GM12878 (cell line): ENCODE results near the gene SLU7. TPM values are rescaled to one million over a fixed set of nuclear protein-coding genes. Genes with fewer than 3 reads are reported as not detected.
A peak's percentile ranks its signal among the peaks of the same experiment; 100 is the strongest.

ENCODE experiments used
- ATAC-seq: fragments of 200-7000 bp; cut with Tn5 transposase; 3 replicates; pipeline ENCODE4 v1.9.1; 2020; ENCODE audit warnings: mild to moderate bottlenecking, moderate library complexity
- BruUV-seq: library from RNA; stranded (reverse); fragments of 400-500 nt; replicated peaks from 2 replicates; lab custom pipeline; 2021; lab: Mats Ljungman, UMichigan
- CTCF ChIA-PET: fragments of 300-600 bp; sonication (Branson Sonifier 250); formaldehyde crosslinking; extraction: SDS; loops from one replicate; lab custom pipeline; 2021; ENCODE audit warnings: inconsistent platforms; lab: Yijun Ruan, JAX
- POLR2A ChIA-PET: fragments of 350-600 bp; formaldehyde crosslinking; extraction: SDS; loops from one replicate; lab custom pipeline; 2021; ENCODE audit warnings: inconsistent platforms; lab: Charles Lee
- RAD21 ChIA-PET: fragments of 300-600 bp; sonication (Branson Sonifier 250); formaldehyde crosslinking; loops from one replicate; lab custom pipeline; 2023; ENCODE audit warnings: antibody characterized with exemption; ENCODE audit not compliant: unreplicated experiment; lab: Charles Lee
- SMC1A ChIA-PET: fragments of 300-600 bp; sonication (Branson Sonifier 250); formaldehyde crosslinking; loops from one replicate; lab custom pipeline; 2023; ENCODE audit not compliant: unreplicated experiment, uncharacterized antibody; lab: Charles Lee
- DNase-seq: peaks from one replicate; pipeline ENCODE4 v3.0.0-alpha.2; 2011; ENCODE audit warnings: low read depth, low spot score
- FAIRE-seq: peaks from 3 replicates; lab custom pipeline; 2011; peaks lifted over from hg19 to GRCh38; lab: Jason Lieb, UNC
- H2AFZ ChIP-seq: 2 replicates; pipeline ENCODE4 v1.6.0; 2011; ENCODE audit warnings: low read depth, low read length, control low read depth; ENCODE audit not compliant: control insufficient read depth
- H3K27ac ChIP-seq: 2 replicates; pipeline ENCODE4 v1.5.1; 2011; ENCODE audit warnings: control low read depth; ENCODE audit not compliant: control insufficient read depth, insufficient read depth
- H3K27me3 ChIP-seq, 2 experiments: replicated peaks in 1 of 2; 2 replicates each; pipeline versions ENCODE4 v1.6.0 to v1.6.1; 2011; ENCODE audit warnings: low read length in 1 of 2; ENCODE audit not compliant: control insufficient read depth in 2 of 2, insufficient read depth in 2 of 2
- H3K36me3 ChIP-seq, 2 experiments: 2 replicates each; pipeline ENCODE4 v1.5.1; 2011; ENCODE audit warnings: low read length in 1 of 2; ENCODE audit not compliant: control insufficient read depth in 2 of 2, insufficient read depth in 2 of 2
- H3K4me1 ChIP-seq: 2 replicates; pipeline ENCODE4 v1.6.1; 2011; ENCODE audit warnings: mild to moderate bottlenecking, low read length, moderate library complexity, mixed read lengths; ENCODE audit not compliant: control insufficient read depth, insufficient read depth
- H3K4me2 ChIP-seq: 2 replicates; pipeline ENCODE4 v1.6.0; 2011; ENCODE audit warnings: control low read depth; ENCODE audit not compliant: control insufficient read depth, insufficient read depth
- H3K4me3 ChIP-seq: fragments of 200-600 bp; sonication (generic); 2 replicates; pipeline ENCODE4 v1.5.1; 2016
- H3K79me2 ChIP-seq: 2 replicates; pipeline ENCODE4 v1.6.0; 2011; ENCODE audit warnings: low read length; ENCODE audit not compliant: control insufficient read depth, insufficient read depth
- H3K9ac ChIP-seq: 2 replicates; pipeline ENCODE4 v1.8.0; 2011; ENCODE audit warnings: low read length, control low read depth, mixed read lengths; ENCODE audit not compliant: control insufficient read depth, insufficient read depth
- H3K9me3 ChIP-seq: replicated peaks from 3 replicates; pipeline ENCODE4 v1.5.1; 2011; ENCODE audit warnings: mild to moderate bottlenecking, low read length; ENCODE audit not compliant: control insufficient read depth, insufficient read depth
- H4K20me1 ChIP-seq: 2 replicates; pipeline ENCODE4 v1.6.0; 2011; ENCODE audit not compliant: control insufficient read depth, insufficient read depth
- HDAC6 ChIP-seq: fragments of 200-600 bp; sonication (generic); IDR thresholded peaks from one replicate; pipeline ENCODE4 v1.8.0; 2017; ENCODE audit warnings: antibody characterized with exemption; ENCODE audit not compliant: unreplicated experiment
- IKZF1 ChIP-seq: fragments of 450-650 bp; conservative IDR thresholded peaks from 2 replicates; pipeline ENCODE4 v1.6.1; 2017; ENCODE audit warnings: antibody characterized with exemption, mild to moderate bottlenecking
- MEF2A ChIP-seq: IDR thresholded peaks from 2 replicates; pipeline ENCODE4 v1.6.1; 2011; ENCODE audit warnings: low read depth, mild to moderate bottlenecking, low read length, moderate library complexity; ENCODE audit not compliant: insufficient read depth
- NFXL1 ChIP-seq: fragments of 450-650 bp; IDR thresholded peaks from 2 replicates; pipeline ENCODE4 v1.6.1; 2017; ENCODE audit warnings: antibody characterized with exemption, mild to moderate bottlenecking, borderline replicate concordance
- RUNX3 ChIP-seq: IDR thresholded peaks from 2 replicates; pipeline ENCODE4 v1.6.1; 2012; ENCODE audit warnings: low read length, inconsistent platforms
- TBL1XR1 ChIP-seq: IDR thresholded peaks from 2 replicates; pipeline ENCODE4 v1.6.1; 2012; ENCODE audit warnings: low read depth, low read length, improper control_type of control experiment
- ZBED1 ChIP-seq: IDR thresholded peaks from 2 replicates; pipeline ENCODE4 v1.6.1; 2016; ENCODE audit warnings: borderline replicate concordance
- WGBS: methylation state at CpG from one replicate; pipeline ENCODE4 v1.1.6; 2016; ENCODE audit warnings: low lambda C conversion rate; ENCODE audit not compliant: insufficient replicate concordance, insufficient coverage; ENCODE audit errors: missing lambda C conversion rate; 5-methylcytosine and 5-hydroxymethylcytosine counted together
- in situ Hi-C: fragments of 300-500 bp; cut with MboI; formaldehyde crosslinking; loops from 9 replicates; pipeline ENCODE4 v1.14.3; 2018; ENCODE audit warnings: mixed read lengths
- intact Hi-C: fragments of 100-400 bp; cut with micrococcal nuclease; formaldehyde crosslinking; loops from one replicate; pipeline ENCODE4 v1.14.2; 2022; ENCODE audit not compliant: unreplicated experiment
- polyA plus RNA-seq, 11 experiments: library from polyadenylated mRNA; depleted of rRNA in 4 of 11; unstranded in 6 of 11; stranded (reverse) in 5 of 11; fragments of >200 nt; fragmentation: Nextera tagmentation in 4 of 11; fragmentation: Illumina TruSeq in 1 of 11; extraction: Ambion mirVana in 4 of 11; extraction: Trizol in 1 of 11; gene quantifications; 1 replicate in 1 of 11; 2 replicates in 10 of 11; pipeline versions ENCODE4 v1.2.1 to v1.2.3, GENCODE V29; 2011 to 2016; ENCODE audit warnings: inconsistent platforms in 2 of 11, missing spikeins in 2 of 11, low read depth in 1 of 11
- total RNA-seq, 4 experiments: library from RNA; depleted of rRNA in 3 of 4; stranded (reverse); fragments of >200 nt in 3 of 4; fragmentation: Illumina TruSeq in 1 of 4; extraction: Trizol in 1 of 4; gene quantifications; 2 replicates each; pipeline versions ENCODE4 v1.2.1 to v1.2.3, GENCODE V29; 2013 to 2021
- TF ChIP-seq, protein P1 (sequence below): fragments of 450-650 bp; IDR thresholded peaks from 2 replicates; pipeline ENCODE4 v1.6.1; 2016; ENCODE audit warnings: mild to moderate bottlenecking
- TF ChIP-seq, protein P2 (sequence below): IDR thresholded peaks from 2 replicates; pipeline ENCODE4 v1.6.1; 2012; ENCODE audit warnings: low read depth, low read length, improper control_type of control experiment
- TF ChIP-seq, protein P3 (sequence below): fragments of 450-650 bp; IDR thresholded peaks from 2 replicates; pipeline ENCODE4 v1.6.1; 2017; ENCODE audit warnings: low read depth, mild to moderate bottlenecking, moderate library complexity

SLU7 gene
- total and polyA plus RNA-seq, 10 of the 15 experiments (the other 5 are each of a cell fraction or from before 2014, with no cell fraction given) = 32.7 to 55.2 (median 46.6) TPM

DNA sequence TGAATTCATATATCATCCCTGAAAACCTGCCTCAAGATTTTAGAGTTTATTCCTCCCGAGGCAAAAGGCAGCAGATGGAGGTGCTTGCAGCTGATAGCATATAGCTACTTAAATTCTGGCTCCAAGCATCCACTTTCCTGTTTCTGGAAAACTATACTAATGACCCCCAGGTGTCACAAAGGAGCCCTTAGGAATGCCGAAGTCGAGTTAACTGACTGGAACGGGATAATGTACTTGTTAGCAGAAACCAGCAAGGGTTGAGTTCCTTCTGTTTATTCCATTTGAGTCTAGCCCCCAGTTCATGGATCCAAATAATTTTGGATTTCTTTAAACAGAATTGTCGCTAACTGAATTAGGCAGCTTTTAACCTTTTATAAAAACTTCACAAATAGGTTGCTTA is 47.2 kb upstream of the SLU7 start:
- FAIRE-seq = no peak
- no peak overlapping the region; the same call in 1 of the 2 replicates for H2AFZ ChIP-seq
- POLR2A ChIA-PET = interaction anchor here (0.6 to 6.2 kb wide), 10 partner anchors 7 to 43 kb away, joined by 3 to 156 read pairs (median 26); partner anchors contain the start of gene PTTG1
- no peaks in the 10 kb centered on the region for H4K20me1 ChIP-seq
- no peaks in the 10 kb centered on the region for H3K9me3 ChIP-seq
- H3K79me2 ChIP-seq = peaks cover 67% of the 10 kb centered on the region
- H3K4me2 ChIP-seq = peak overlapping the region; percentile 94
- intact Hi-C loops = loop anchor here (5.0 to 10.0 kb wide), 2 partner anchors 1009 to 1261 kb away; partner anchors contain the start of gene RNF145
- WGBS = over 99% methylated on average over 5 of the region's 5 CpGs
- H3K36me3 ChIP-seq = no peaks in the 10 kb centered on the region
- RAD21 ChIA-PET = interaction anchor here (0.6 to 9.8 kb wide), 8 partner anchors 9 to 47 kb away, joined by 3 to 329 read pairs (median 32); partner anchors contain the start of genes PTTG1 and SLU7
- TF ChIP-seq, protein P1, sequence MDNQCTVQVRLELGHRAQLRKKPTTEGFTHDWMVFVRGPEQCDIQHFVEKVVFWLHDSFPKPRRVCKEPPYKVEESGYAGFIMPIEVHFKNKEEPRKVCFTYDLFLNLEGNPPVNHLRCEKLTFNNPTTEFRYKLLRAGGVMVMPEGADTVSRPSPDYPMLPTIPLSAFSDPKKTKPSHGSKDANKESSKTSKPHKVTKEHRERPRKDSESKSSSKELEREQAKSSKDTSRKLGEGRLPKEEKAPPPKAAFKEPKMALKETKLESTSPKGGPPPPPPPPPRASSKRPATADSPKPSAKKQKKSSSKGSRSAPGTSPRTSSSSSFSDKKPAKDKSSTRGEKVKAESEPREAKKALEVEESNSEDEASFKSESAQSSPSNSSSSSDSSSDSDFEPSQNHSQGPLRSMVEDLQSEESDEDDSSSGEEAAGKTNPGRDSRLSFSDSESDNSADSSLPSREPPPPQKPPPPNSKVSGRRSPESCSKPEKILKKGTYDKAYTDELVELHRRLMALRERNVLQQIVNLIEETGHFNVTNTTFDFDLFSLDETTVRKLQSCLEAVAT = peak; percentile 66; the same call in 1 of the 2 replicates
- TF ChIP-seq HDAC6 = no peak
- peak overlapping the region; percentile 91; the same call in 1 of the 2 replicates for H3K9ac ChIP-seq
- DNase-seq = no peak
- H3K27ac ChIP-seq = peak overlapping the region; percentile 96
- CTCF ChIA-PET = interaction anchor here (1.2 to 9.8 kb wide), 7 partner anchors 8 to 46 kb away, joined by 3 to 230 read pairs (median 9); partner anchors contain the start of gene SLU7
- SMC1A ChIA-PET = interaction anchor here (0.9 to 15.7 kb wide), 12 partner anchors 11 to 1008 kb away, joined by 3 to 511 read pairs (median 19); partner anchors contain the start of genes PTTG1 and SLU7
- BruUV-seq = no TSS peak
- peaks cover 44% of the 10 kb centered on the region for H3K4me1 ChIP-seq
- peak overlapping the region; percentile 45; the same call in 1 of the 2 replicates for H3K4me3 ChIP-seq
- in situ Hi-C loops = no loop called here
- no peaks in the 10 kb centered on the region for H3K27me3 ChIP-seq
- ATAC-seq = no peak

DNA sequence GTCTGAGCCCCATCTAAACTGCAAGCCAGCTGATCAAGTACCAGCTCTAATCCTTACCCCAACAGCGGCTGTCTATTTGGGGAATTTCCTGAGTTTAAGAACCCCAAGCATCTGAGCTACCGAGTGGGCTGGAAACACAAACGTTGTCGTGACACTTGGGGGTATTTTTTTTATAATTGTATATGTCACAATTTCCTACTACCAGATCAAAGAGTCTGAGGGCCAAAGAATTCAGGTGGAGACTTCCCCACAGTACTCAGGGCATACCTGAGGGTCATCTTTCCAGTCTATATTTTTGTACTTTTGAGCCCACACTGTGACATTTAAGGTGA is 45.6 kb upstream of the SLU7 start:
- intact Hi-C loops = loop anchor here (10.0 kb wide), 1 partner anchor 1260 kb away; the partner anchor contains the start of gene RNF145
- no peak overlapping the region for H3K4me3 ChIP-seq
- no TSS peak for BruUV-seq

More for the DNA sequence above, 45.6 kb upstream of the SLU7 start:
- TF ChIP-seq TBL1XR1 (no peak), ZBED1 (peak; percentile 93; the same call in 1 of the 2 replicates), RUNX3 (peak; percentile 15; the same call in 1 of the 2 replicates), NFXL1 (no peak), IKZF1 (0 out of 2 replicates have a peak, but pooled peaks have one; percentile 4), MEF2A (no peak)
- TF ChIP-seq, protein P2, sequence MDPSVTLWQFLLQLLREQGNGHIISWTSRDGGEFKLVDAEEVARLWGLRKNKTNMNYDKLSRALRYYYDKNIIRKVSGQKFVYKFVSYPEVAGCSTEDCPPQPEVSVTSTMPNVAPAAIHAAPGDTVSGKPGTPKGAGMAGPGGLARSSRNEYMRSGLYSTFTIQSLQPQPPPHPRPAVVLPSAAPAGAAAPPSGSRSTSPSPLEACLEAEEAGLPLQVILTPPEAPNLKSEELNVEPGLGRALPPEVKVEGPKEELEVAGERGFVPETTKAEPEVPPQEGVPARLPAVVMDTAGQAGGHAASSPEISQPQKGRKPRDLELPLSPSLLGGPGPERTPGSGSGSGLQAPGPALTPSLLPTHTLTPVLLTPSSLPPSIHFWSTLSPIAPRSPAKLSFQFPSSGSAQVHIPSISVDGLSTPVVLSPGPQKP = no peak
- TF ChIP-seq, protein P3, sequence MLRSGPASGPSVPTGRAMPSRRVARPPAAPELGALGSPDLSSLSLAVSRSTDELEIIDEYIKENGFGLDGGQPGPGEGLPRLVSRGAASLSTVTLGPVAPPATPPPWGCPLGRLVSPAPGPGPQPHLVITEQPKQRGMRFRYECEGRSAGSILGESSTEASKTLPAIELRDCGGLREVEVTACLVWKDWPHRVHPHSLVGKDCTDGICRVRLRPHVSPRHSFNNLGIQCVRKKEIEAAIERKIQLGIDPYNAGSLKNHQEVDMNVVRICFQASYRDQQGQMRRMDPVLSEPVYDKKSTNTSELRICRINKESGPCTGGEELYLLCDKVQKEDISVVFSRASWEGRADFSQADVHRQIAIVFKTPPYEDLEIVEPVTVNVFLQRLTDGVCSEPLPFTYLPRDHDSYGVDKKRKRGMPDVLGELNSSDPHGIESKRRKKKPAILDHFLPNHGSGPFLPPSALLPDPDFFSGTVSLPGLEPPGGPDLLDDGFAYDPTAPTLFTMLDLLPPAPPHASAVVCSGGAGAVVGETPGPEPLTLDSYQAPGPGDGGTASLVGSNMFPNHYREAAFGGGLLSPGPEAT = peak; percentile 18; the same call in 1 of the 2 replicates
- Histone ChIP-seq H2AFZ (peak overlapping the region; percentile 77), H3K27me3 (no peaks in the 10 kb centered on the region), H3K79me2 (peaks cover 54% of the 10 kb centered on the region), H3K9me3 (no peaks in the 10 kb centered on the region; the same call in 2 of the 3 replicates), H4K20me1 (no peaks in the 10 kb centered on the region), H3K36me3 (no peaks in the 10 kb centered on the region), H3K27ac (peak overlapping the region; percentile 68), H3K4me2 (peak overlapping the region; percentile 56), H3K4me1 (peaks cover 46% of the 10 kb centered on the region), H3K9ac (peak overlapping the region; percentile 44)
- in situ Hi-C loops = no loop called here
- ChIA-PET POLR2A (interaction anchor here (0.6 to 6.2 kb wide), 12 partner anchors 12 to 378 kb away, joined by 3 to 156 read pairs (median 6); partner anchors contain the start of genes PTTG1 and SLU7), CTCF (interaction anchor here (0.8 to 9.8 kb wide), 7 partner anchors 11 to 43 kb away, joined by 3 to 230 read pairs (median 4); partner anchors contain the start of gene PTTG1), SMC1A (interaction anchor here (0.6 to 15.7 kb wide), 15 partner anchors 9 to 319 kb away, joined by 3 to 511 read pairs (median 3); partner anchors contain the start of gene SLU7), RAD21 (interaction anchor here (1.1 to 9.8 kb wide), 8 partner anchors 10 to 45 kb away, joined by 3 to 329 read pairs (median 14); partner anchors contain the start of gene SLU7)
- ATAC-seq = no peak
- DNase-seq = no peak
- WGBS = 90% methylated on average over 4 of the region's 4 CpGs
- FAIRE-seq = no peak
